Measurements from ENCODE around the gene C20orf141. TPM values are rescaled to one million over a fixed set of nuclear protein-coding genes. Genes with fewer than 3 reads are reported as not detected.

C20orf141 gene
- total RNA-seq, 6 donors from 2014 or later, result not detected

DNA sequence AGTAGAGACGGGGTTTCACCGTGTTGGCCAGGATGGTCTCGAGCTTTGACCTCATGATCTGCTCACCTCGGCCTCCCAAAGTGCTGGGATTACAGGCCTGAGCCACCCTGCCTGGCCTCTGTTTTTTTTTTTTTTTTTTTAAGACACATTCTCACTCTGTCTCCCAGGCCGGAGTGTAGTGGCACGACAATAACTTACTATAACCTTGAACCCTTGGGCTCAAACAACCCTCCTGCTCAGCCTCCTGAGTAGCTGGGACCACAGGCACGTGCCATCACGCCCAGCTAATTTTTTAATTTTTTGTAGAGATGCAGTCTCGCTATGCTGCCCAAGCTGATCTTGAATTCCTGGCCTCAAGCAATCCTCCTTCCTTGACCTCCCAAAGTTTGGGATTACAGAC, 41.0 kb upstream of the C20orf141 start:
- Histone ChIP-seq H3K36me3 (no peaks in the 10 kb centered on the region), H3K27ac (no peak overlapping the region), H3K4me1 (peaks cover 0 to 4% (median 0%) of the 10 kb centered on the region in 4 donors), H3K9me3 (no peaks in the 10 kb centered on the region), H3K27me3 (no peaks in the 10 kb centered on the region), H3K4me3 (no peak overlapping the region)
- no peak for DNase-seq
- 84 to 92% methylated on average over 9 of the region's 9 CpGs for WGBS, 2 donors
- no peak for ATAC-seq (ENCODE audit: low FRiP score in 2 of 2)
- TF ChIP-seq POLR2AphosphoS5 (IDR thresholded peaks at IDR 0.05) (no peak), EP300 (IDR thresholded peaks at IDR 0.05) (no peak), POLR2A (IDR thresholded peaks at IDR 0.05) (no peak)
- TF ChIP-seq, protein P1, sequence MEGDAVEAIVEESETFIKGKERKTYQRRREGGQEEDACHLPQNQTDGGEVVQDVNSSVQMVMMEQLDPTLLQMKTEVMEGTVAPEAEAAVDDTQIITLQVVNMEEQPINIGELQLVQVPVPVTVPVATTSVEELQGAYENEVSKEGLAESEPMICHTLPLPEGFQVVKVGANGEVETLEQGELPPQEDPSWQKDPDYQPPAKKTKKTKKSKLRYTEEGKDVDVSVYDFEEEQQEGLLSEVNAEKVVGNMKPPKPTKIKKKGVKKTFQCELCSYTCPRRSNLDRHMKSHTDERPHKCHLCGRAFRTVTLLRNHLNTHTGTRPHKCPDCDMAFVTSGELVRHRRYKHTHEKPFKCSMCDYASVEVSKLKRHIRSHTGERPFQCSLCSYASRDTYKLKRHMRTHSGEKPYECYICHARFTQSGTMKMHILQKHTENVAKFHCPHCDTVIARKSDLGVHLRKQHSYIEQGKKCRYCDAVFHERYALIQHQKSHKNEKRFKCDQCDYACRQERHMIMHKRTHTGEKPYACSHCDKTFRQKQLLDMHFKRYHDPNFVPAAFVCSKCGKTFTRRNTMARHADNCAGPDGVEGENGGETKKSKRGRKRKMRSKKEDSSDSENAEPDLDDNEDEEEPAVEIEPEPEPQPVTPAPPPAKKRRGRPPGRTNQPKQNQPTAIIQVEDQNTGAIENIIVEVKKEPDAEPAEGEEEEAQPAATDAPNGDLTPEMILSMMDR (IDR thresholded peaks at IDR 0.05), result no peak

DNA sequence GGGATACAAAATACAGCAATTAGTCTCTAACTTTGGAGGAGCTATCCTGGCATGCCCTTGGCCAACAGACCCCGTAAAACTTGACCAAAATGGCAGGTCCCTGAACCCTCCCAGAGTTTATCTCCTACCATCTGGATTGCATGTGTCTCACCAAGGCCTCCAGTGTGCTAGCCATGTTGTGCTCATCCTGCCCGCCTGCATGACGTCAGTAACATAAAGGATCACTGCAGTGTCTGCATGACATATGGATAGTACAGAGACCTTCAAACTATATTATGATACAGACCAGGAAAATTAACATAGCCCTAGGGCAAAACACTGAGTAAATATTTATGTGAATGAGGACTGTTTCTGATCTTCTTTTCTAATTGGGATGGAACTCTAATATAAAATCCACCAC, 39.6 kb upstream of the C20orf141 start:
- Histone ChIP-seq H3K36me3 (no peaks in the 10 kb centered on the region), H3K27ac (no peak overlapping the region), H3K4me3 (no peak overlapping the region), H3K27me3 (no peaks in the 10 kb centered on the region), H3K9me3 (no peaks in the 10 kb centered on the region), H3K4me1 (no peaks in the 10 kb centered on the region)
- DNase-seq (no peak), ATAC-seq (ENCODE audit: low FRiP score in 2 of 2) (no peak)
- WGBS, 2 donors, result 84 to 88% methylated on average over 2 to 3 of the region's 3 CpGs
- TF ChIP-seq POLR2AphosphoS5 (IDR thresholded peaks at IDR 0.05), result no peak
- TF ChIP-seq, protein P1 (IDR thresholded peaks at IDR 0.05), result no peak
- TF ChIP-seq EP300 (IDR thresholded peaks at IDR 0.05), result no peak
- TF ChIP-seq POLR2A (IDR thresholded peaks at IDR 0.05), result no peak

DNA sequence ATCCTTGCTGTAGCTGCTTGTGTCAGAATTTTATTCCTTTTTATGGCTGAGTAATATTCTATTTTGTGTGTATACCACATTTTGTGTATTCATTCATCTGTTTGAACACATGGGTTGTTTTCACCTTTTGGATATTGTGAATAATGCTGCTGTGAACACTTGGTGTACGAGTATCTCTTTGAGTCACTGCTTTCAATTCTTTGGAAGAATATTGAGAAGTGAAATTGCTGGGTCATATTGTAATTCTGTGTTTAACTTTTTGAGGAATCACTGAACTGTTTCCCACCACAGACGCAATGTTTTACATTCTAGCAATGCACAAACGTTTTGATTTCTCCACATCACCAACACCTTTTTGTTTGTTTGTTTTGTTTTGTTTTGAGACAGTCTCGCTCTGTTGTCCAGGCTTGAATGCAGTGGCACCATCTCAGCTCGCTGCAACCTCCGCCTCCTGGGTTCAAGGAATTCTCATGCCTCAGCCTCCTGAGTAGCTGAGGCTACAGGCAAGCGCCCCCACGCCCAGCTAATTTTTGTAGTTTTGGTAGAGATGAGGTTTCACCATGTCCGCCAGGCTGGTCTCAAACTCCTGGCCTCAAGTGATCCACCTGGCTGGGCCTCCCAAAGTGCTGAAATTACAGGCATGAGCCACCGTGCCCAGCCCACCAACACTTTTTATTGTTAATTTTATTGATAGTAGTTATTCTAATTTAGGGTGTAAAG, 36.0 kb upstream of the C20orf141 start:
- no peak overlapping the region for H3K4me3 ChIP-seq
- WGBS, 2 donors, result 83 to 84% methylated on average over 10 of the region's 10 CpGs
- no peak for TF ChIP-seq POLR2A (IDR thresholded peaks at IDR 0.05)
- no peak for TF ChIP-seq EP300 (IDR thresholded peaks at IDR 0.05)
- TF ChIP-seq, protein P1 (IDR thresholded peaks at IDR 0.05), result no peak
- TF ChIP-seq POLR2AphosphoS5 (IDR thresholded peaks at IDR 0.05), result no peak
- DNase-seq (no peak), ATAC-seq (ENCODE audit: low FRiP score in 2 of 2) (no peak)
- H3K36me3 ChIP-seq, result no peaks in the 10 kb centered on the region
- H3K4me1 ChIP-seq, result no peaks in the 10 kb centered on the region
- H3K9me3 ChIP-seq, result no peaks in the 10 kb centered on the region
- no peak overlapping the region for H3K27ac ChIP-seq
- H3K27me3 ChIP-seq, result no peaks in the 10 kb centered on the region

DNA sequence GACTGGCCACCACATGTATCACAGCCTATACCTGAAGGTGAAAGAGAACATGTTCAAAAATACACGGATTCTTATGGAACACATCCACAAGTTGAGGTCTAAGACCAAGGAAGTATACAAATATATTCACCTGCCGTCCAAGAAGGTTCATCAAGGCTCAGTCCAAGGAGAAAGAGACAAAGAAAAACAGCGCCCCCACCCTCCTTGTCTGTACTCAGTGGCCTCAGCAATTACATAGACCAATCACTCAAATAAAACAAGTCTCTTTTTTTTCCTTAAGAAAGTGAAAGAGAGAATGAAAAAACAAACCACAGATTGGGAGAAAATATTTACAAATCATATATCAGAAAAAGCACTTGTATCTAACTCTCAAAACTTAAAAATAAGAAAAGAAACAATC, 33.8 kb upstream of the C20orf141 start:
- DNase-seq (no peak), ATAC-seq (ENCODE audit: low FRiP score in 2 of 2) (no peak)
- WGBS, 2 donors, result 36 to 46% methylated on average over 3 of the region's 3 CpGs
- Histone ChIP-seq H3K27me3 (no peaks in the 10 kb centered on the region), H3K4me1 (no peaks in the 10 kb centered on the region), H3K9me3 (no peaks in the 10 kb centered on the region), H3K36me3 (no peaks in the 10 kb centered on the region), H3K27ac (no peak overlapping the region), H3K4me3 (no peak overlapping the region)
- TF ChIP-seq, protein P1 (IDR thresholded peaks at IDR 0.05), result no peak
- TF ChIP-seq POLR2AphosphoS5 (IDR thresholded peaks at IDR 0.05) (no peak), EP300 (IDR thresholded peaks at IDR 0.05) (no peak), POLR2A (IDR thresholded peaks at IDR 0.05) (no peak)
